OCI-LY7 (cell line): ENCODE data around the gene DCAF5.

Experiments used
- EZH2phosphoT487 ChIP-seq: fragments of 200-600 bp; sonication (generic); IDR thresholded peaks from 2 replicates; pipeline ENCODE4 v1.6.1; 2018; ENCODE audit warnings: low read depth, borderline replicate concordance, mild to moderate bottlenecking, mixed run types, antibody characterized with exemption, low read length, moderate library complexity, mixed read lengths
- TF ChIP-seq, protein P1 (sequence below): fragments of 200-600 bp; sonication (generic); conservative IDR thresholded peaks from 2 replicates; pipeline ENCODE4 v1.5.1; 2014; ENCODE audit warnings: mild to moderate bottlenecking, antibody characterized with exemption, low read length, moderate library complexity, mixed read lengths

DNA sequence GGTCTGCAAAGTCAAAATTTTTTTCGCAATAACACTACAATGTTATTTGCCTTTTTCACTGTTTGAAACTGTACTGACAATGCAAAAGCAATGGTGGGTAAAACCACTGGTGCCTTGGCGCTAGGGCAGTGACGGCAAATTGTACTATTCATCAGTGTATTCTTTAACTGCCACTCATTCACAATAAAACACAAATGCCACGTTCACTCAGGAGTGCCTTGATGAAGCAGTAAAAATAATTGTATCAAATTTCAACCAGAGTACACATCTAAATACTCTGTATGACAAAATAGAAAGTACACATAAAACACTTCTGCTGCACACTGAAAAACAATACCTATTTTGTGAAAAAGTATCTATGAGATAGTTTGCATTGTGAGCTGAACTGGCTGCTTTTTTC is 17.8 kb downstream of the DCAF5 start:
- TF ChIP-seq, protein P1, sequence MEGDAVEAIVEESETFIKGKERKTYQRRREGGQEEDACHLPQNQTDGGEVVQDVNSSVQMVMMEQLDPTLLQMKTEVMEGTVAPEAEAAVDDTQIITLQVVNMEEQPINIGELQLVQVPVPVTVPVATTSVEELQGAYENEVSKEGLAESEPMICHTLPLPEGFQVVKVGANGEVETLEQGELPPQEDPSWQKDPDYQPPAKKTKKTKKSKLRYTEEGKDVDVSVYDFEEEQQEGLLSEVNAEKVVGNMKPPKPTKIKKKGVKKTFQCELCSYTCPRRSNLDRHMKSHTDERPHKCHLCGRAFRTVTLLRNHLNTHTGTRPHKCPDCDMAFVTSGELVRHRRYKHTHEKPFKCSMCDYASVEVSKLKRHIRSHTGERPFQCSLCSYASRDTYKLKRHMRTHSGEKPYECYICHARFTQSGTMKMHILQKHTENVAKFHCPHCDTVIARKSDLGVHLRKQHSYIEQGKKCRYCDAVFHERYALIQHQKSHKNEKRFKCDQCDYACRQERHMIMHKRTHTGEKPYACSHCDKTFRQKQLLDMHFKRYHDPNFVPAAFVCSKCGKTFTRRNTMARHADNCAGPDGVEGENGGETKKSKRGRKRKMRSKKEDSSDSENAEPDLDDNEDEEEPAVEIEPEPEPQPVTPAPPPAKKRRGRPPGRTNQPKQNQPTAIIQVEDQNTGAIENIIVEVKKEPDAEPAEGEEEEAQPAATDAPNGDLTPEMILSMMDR = no peak
- no peak for TF ChIP-seq EZH2phosphoT487
